Calu3 (cell line): ENCODE measurements around the gene ANKMY1. TPM values are rescaled to one million over a fixed set of nuclear protein-coding genes. Genes with fewer than 3 reads are reported as not detected.

Experiments
- BruUV-seq: library from RNA; stranded (reverse); fragments of 400-500 nt; replicated peaks from 2 replicates; lab custom pipeline; 2021; lab: Mats Ljungman, UMichigan
- CTCF ChIA-PET: fragments of 300-600 bp; sonication (Branson Sonifier 250); formaldehyde crosslinking; loops from one replicate; lab custom pipeline; 2022; ENCODE audit warnings: antibody characterized with exemption; lab: Charles Lee
- DNase-seq: peaks from one replicate; pipeline ENCODE4 v3.0.0; 2022
- H3K27ac Mint-ChIP-seq: one replicate; pipeline ENCODE4 v1.8.0; 2022; ENCODE audit warnings: mixed read lengths; ENCODE audit not compliant: unreplicated experiment
- H3K27me3 Mint-ChIP-seq: one replicate; pipeline ENCODE4 v1.8.0; 2022; ENCODE audit warnings: mixed read lengths; ENCODE audit not compliant: unreplicated experiment
- H3K36me3 Mint-ChIP-seq: one replicate; pipeline ENCODE4 v1.8.0; 2022; ENCODE audit warnings: mild to moderate bottlenecking, moderate library complexity, mixed read lengths; ENCODE audit not compliant: insufficient read depth, unreplicated experiment
- H3K4me1 Mint-ChIP-seq: one replicate; pipeline ENCODE4 v1.8.0; 2022; ENCODE audit warnings: mild to moderate bottlenecking, low read depth, mixed read lengths; ENCODE audit not compliant: unreplicated experiment
- H3K4me3 Mint-ChIP-seq: one replicate; pipeline ENCODE4 v1.8.0; 2022; ENCODE audit warnings: mild to moderate bottlenecking, low read depth, moderate library complexity, mixed read lengths; ENCODE audit not compliant: unreplicated experiment
- H3K9me3 Mint-ChIP-seq: one replicate; pipeline ENCODE4 v1.8.0; 2022; ENCODE audit warnings: low read depth, mixed read lengths; ENCODE audit not compliant: unreplicated experiment
- CTCF ChIP-seq: fragments of 200-600 bp; IDR thresholded peaks from one replicate; pipeline ENCODE4 v1.8.0; 2022; ENCODE audit warnings: antibody characterized with exemption; ENCODE audit not compliant: unreplicated experiment
- intact Hi-C: fragments of 100-400 bp; cut with micrococcal nuclease; formaldehyde crosslinking; loops from one replicate; pipeline ENCODE4 v1.10.0; 2022; ENCODE audit not compliant: unreplicated experiment
- total RNA-seq: library from RNA; stranded (reverse); gene quantifications from 2 replicates; pipeline ENCODE4 v1.2.3, GENCODE V29; 2022

The ANKMY1 gene
- total RNA-seq, 1 experiment from 2014 or later: 38.2 TPM

GRCh38 chr2:240532031-240532775 is 25.6 kb downstream of the ANKMY1 start:
- DNase-seq: no peak
- intact Hi-C loops: no loop called here
- peaks cover 32% of the 10 kb centered on the region for H3K36me3 Mint-ChIP-seq
- CTCF ChIA-PET: no interaction called here
- H3K27ac Mint-ChIP-seq: no peak overlapping the region
- H3K4me3 Mint-ChIP-seq: no peak overlapping the region
- H3K4me1 Mint-ChIP-seq: no peaks in the 10 kb centered on the region
- no peaks in the 10 kb centered on the region for H3K27me3 Mint-ChIP-seq
- no peak for TF ChIP-seq CTCF
- no TSS peak for BruUV-seq
- peaks cover 12% of the 10 kb centered on the region for H3K9me3 Mint-ChIP-seq

- intact Hi-C loops: no loop called here
- H3K27me3 Mint-ChIP-seq: no peaks in the 10 kb centered on the region
- no peak for TF ChIP-seq CTCF
- H3K9me3 Mint-ChIP-seq: peaks cover 15% of the 10 kb centered on the region
- H3K27ac Mint-ChIP-seq: no peak overlapping the region
- DNase-seq: no peak
- peaks cover 36% of the 10 kb centered on the region for H3K36me3 Mint-ChIP-seq
- H3K4me1 Mint-ChIP-seq: no peaks in the 10 kb centered on the region
- BruUV-seq: no TSS peak
- H3K4me3 Mint-ChIP-seq: no peak overlapping the region
- CTCF ChIA-PET: no interaction called here
Observed at GRCh38 chr2:240531038-240531437, 26.8 kb downstream of the ANKMY1 start.

GRCh38 chr2:240530181-240530580 is 27.6 kb downstream of the ANKMY1 start:
- no peaks in the 10 kb centered on the region for H3K27me3 Mint-ChIP-seq
- no peak overlapping the region for H3K27ac Mint-ChIP-seq
- no peak for DNase-seq
- TF ChIP-seq CTCF: no peak
- no TSS peak for BruUV-seq
- intact Hi-C loops: no loop called here
- H3K4me1 Mint-ChIP-seq: no peaks in the 10 kb centered on the region
- H3K4me3 Mint-ChIP-seq: no peak overlapping the region
- H3K9me3 Mint-ChIP-seq: peaks cover 15% of the 10 kb centered on the region
- H3K36me3 Mint-ChIP-seq: peaks cover 39% of the 10 kb centered on the region
- CTCF ChIA-PET: no interaction called here

GRCh38 chr2:240529344-240529999 is 28.3 kb downstream of the ANKMY1 start:
- CTCF ChIA-PET: no interaction called here
- TF ChIP-seq CTCF: no peak
- Mint-ChIP-seq H3K4me3 (no peak overlapping the region), H3K27ac (no peak overlapping the region), H3K4me1 (no peaks in the 10 kb centered on the region), H3K36me3 (peaks cover 43% of the 10 kb centered on the region), H3K27me3 (no peaks in the 10 kb centered on the region), H3K9me3 (peaks cover 15% of the 10 kb centered on the region)
- no peak for DNase-seq
- intact Hi-C loops: no loop called here
- no TSS peak for BruUV-seq
